ENCODE data around the gene NR2F6.

DNA sequence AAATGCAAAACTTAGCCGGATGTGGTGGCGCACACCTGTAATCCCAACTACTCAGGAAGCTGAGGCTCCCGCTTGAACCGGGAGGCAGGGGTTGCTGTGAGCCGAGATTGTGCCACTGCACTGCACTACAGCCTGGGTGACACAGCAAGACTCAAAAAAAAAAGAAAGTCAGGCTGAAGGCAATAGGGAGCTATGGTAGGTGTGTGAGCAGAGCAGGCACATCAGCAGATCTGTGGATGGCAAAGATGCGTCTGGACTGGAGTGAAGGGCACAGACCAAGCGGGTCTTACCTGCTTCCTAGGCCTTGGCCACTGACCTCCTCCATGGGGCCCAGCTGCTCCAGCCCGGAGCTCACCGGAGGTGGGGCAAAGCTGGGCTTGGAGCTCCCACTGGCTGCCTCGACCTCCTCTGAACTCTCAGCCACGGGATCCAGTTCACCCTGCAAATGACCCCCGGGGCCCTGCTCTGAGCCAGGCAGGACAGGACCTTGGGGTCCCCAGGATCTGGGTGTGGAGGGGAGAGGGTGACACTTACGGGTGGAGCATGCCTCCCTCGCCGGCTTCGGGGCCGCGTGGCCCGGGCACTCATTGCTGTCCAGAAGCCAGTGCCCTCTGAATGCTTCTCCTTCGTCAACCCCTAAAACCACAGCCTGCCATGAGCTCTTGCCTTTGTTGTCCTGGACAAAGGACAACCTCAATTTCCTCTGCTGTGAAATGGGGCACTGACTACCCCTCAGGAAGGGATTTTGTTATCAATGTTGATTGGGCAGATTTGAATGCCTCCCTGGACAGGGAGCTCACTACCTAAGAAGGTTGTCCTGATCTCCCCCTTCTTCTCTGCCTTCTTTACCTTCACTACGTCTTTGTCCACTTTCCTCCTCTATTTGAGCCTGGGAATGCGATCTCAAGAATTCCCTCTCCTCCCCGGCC lies 18.3 kb upstream of the NR2F6 start:
- TF ChIP-seq CREB1 (CRISPR knock-in tag; IDR thresholded peaks at IDR 0.05; ENCODE audit: low read depth) (no peak), EZH2phosphoT487 (IDR thresholded peaks at IDR 0.05; ENCODE audit: unreplicated experiment) (no peak), POLR2AphosphoS5 (IDR thresholded peaks at IDR 0.05; ENCODE audit: low read depth) (no peak), EZH2 (IDR thresholded peaks at IDR 0.05; ENCODE audit: low read depth, unreplicated experiment) (no peak), NANOG (IDR thresholded peaks at IDR 0.05; ENCODE audit: borderline replicate concordance) (no peak), JUNB (IDR thresholded peaks at IDR 0.05; ENCODE audit: unreplicated experiment) (no peak), ZNF114 (CRISPR knock-in tag; IDR thresholded peaks at IDR 0.05) (no peak)
- TF ChIP-seq, protein P1, sequence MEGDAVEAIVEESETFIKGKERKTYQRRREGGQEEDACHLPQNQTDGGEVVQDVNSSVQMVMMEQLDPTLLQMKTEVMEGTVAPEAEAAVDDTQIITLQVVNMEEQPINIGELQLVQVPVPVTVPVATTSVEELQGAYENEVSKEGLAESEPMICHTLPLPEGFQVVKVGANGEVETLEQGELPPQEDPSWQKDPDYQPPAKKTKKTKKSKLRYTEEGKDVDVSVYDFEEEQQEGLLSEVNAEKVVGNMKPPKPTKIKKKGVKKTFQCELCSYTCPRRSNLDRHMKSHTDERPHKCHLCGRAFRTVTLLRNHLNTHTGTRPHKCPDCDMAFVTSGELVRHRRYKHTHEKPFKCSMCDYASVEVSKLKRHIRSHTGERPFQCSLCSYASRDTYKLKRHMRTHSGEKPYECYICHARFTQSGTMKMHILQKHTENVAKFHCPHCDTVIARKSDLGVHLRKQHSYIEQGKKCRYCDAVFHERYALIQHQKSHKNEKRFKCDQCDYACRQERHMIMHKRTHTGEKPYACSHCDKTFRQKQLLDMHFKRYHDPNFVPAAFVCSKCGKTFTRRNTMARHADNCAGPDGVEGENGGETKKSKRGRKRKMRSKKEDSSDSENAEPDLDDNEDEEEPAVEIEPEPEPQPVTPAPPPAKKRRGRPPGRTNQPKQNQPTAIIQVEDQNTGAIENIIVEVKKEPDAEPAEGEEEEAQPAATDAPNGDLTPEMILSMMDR (conservative IDR thresholded peaks at IDR 0.05; ENCODE audit: low read depth in 2 of 2), result no peak
- TF ChIP-seq, protein P2, sequence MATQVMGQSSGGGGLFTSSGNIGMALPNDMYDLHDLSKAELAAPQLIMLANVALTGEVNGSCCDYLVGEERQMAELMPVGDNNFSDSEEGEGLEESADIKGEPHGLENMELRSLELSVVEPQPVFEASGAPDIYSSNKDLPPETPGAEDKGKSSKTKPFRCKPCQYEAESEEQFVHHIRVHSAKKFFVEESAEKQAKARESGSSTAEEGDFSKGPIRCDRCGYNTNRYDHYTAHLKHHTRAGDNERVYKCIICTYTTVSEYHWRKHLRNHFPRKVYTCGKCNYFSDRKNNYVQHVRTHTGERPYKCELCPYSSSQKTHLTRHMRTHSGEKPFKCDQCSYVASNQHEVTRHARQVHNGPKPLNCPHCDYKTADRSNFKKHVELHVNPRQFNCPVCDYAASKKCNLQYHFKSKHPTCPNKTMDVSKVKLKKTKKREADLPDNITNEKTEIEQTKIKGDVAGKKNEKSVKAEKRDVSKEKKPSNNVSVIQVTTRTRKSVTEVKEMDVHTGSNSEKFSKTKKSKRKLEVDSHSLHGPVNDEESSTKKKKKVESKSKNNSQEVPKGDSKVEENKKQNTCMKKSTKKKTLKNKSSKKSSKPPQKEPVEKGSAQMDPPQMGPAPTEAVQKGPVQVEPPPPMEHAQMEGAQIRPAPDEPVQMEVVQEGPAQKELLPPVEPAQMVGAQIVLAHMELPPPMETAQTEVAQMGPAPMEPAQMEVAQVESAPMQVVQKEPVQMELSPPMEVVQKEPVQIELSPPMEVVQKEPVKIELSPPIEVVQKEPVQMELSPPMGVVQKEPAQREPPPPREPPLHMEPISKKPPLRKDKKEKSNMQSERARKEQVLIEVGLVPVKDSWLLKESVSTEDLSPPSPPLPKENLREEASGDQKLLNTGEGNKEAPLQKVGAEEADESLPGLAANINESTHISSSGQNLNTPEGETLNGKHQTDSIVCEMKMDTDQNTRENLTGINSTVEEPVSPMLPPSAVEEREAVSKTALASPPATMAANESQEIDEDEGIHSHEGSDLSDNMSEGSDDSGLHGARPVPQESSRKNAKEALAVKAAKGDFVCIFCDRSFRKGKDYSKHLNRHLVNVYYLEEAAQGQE (IDR thresholded peaks at IDR 0.05; ENCODE audit: unreplicated experiment), result no peak

Data from GM23338 (cell line).